Vagina (tissue), 2 donors: ENCODE measurements around the gene ZNF524. TPM values are rescaled to one million over a fixed set of nuclear protein-coding genes. Genes with fewer than 3 reads are reported as not detected.

Source experiments
- DNase-seq, 2 donors: peaks; one replicate each; pipeline ENCODE4 v3.0.0-alpha.2; 2017; ENCODE audit errors: extremely low spot score in 2 of 2
- H3K27ac ChIP-seq: fragments of 200-600 bp; sonication (generic); one replicate; pipeline ENCODE4 v1.5.1; 2019
- H3K27me3 ChIP-seq: fragments of 200-600 bp; sonication (generic); one replicate; pipeline ENCODE4 v1.5.1; 2019
- H3K36me3 ChIP-seq, 2 donors: fragments of 200-600 bp; sonication (generic); one replicate each; pipeline ENCODE4 v1.5.1; 2017 to 2019
- H3K4me1 ChIP-seq: fragments of 200-600 bp; sonication (generic); one replicate; pipeline ENCODE4 v1.5.1; 2019
- H3K4me3 ChIP-seq, 2 donors: fragments of 200-600 bp; sonication (generic); 1 replicate in 1 of 2; 2 replicates in 1 of 2; pipeline ENCODE4 v1.5.1; 2016 to 2019
- H3K9me3 ChIP-seq: fragments of 200-600 bp; sonication (generic); one replicate; pipeline ENCODE4 v1.5.1; 2019
- CTCF ChIP-seq, 3 experiments: fragments of 450-650 bp in 2 of 3; fragments of 200-600 bp in 1 of 3; sonication (generic) in 1 of 3; IDR thresholded peaks; one replicate each; pipeline ENCODE4 v1.5.1; 2017 to 2019; ENCODE audit warnings: antibody characterized with exemption in 3 of 3, mild to moderate bottlenecking in 2 of 3, moderate library complexity in 2 of 3
- POLR2A ChIP-seq, 2 donors: fragments of 450-650 bp; IDR thresholded peaks; one replicate each; pipeline ENCODE4 v1.6.1; 2017; ENCODE audit warnings: antibody characterized with exemption in 2 of 2, mild to moderate bottlenecking in 2 of 2, moderate library complexity in 2 of 2
- POLR2AphosphoS5 ChIP-seq, 2 donors: sonication (generic); formaldehyde crosslinking; IDR thresholded peaks; one replicate each; pipeline ENCODE4 v1.9.0; 2017; ENCODE audit warnings: antibody characterized with exemption in 2 of 2, mild to moderate bottlenecking in 2 of 2, low read depth in 1 of 2; ENCODE audit not compliant: insufficient read depth in 1 of 2
- intact Hi-C: fragments of 100-400 bp; cut with DNase I; formaldehyde crosslinking; loops from one replicate; pipeline ENCODE4 v1.15.1; 2023
- total RNA-seq: library from RNA; depleted of rRNA; stranded (reverse); fragments of >200 nt; gene quantifications from one replicate; pipeline ENCODE4 v1.2.3, GENCODE V29; 2016

Gene ZNF524
- total RNA-seq, 1 donor from 2014 or later, result 15.5 TPM

DNA sequence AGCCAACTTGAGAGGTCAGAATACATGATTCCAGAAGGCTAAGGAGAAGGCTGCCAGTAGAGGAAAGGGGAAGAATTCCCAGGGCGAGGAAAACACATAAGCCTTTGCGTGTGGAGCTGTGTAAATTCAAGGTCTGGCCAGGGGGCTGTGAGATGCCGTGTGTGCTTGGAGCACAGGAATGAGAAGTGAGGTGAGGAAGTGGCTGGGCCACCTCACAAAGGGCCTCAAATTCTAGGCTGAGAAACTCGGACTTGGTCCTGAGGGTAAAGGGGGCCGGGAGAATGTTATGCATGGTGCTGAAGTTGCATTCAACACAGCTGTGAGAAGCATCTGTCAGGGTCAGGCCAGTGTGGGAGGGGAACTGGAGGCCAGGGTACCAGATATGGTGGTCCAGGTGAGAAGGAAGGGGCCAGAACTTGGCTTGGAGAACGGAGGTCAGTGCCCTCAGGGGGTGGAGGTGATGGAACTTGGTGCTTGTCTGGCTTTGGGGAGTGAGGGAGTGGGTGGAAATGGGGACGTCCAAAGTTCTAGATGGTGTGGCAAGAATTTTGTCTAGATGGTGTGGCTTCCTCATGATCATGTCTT is 35.9 kb downstream of the ZNF524 start:
- Histone ChIP-seq H3K36me3 (no peaks in the 10 kb centered on the region), H3K4me1 (peaks cover 53% of the 10 kb centered on the region), H3K9me3 (no peaks in the 10 kb centered on the region), H3K27ac (peak overlapping the region; percentile 98), H3K27me3 (no peaks in the 10 kb centered on the region), H3K4me3 (peak overlapping the region; percentile 91 to 99)
- intact Hi-C loops, result no loop called here
- no peak for DNase-seq
- no peak for TF ChIP-seq POLR2AphosphoS5 (IDR thresholded peaks at IDR 0.05; ENCODE audit: insufficient read depth in 1 of 2, low read depth in 1 of 2)
- no peak for TF ChIP-seq POLR2A (IDR thresholded peaks at IDR 0.05)
- no peak for TF ChIP-seq CTCF (IDR thresholded peaks at IDR 0.05)

GRCh38 chr19:55636723-55637122 is 36.6 kb downstream of the ZNF524 start:
- no peak for TF ChIP-seq POLR2A (IDR thresholded peaks at IDR 0.05)
- no peak for TF ChIP-seq POLR2AphosphoS5 (IDR thresholded peaks at IDR 0.05; ENCODE audit: insufficient read depth in 1 of 2, low read depth in 1 of 2)
- no peak for TF ChIP-seq CTCF (IDR thresholded peaks at IDR 0.05)
- DNase-seq, result no peak
- no peaks in the 10 kb centered on the region for H3K36me3 ChIP-seq
- H3K27me3 ChIP-seq, result no peaks in the 10 kb centered on the region
- intact Hi-C loops, result no loop called here
- H3K27ac ChIP-seq, result no peak overlapping the region
- no peak overlapping the region for H3K4me3 ChIP-seq
- H3K9me3 ChIP-seq, result no peaks in the 10 kb centered on the region
- peaks cover 57% of the 10 kb centered on the region for H3K4me1 ChIP-seq

DNA sequence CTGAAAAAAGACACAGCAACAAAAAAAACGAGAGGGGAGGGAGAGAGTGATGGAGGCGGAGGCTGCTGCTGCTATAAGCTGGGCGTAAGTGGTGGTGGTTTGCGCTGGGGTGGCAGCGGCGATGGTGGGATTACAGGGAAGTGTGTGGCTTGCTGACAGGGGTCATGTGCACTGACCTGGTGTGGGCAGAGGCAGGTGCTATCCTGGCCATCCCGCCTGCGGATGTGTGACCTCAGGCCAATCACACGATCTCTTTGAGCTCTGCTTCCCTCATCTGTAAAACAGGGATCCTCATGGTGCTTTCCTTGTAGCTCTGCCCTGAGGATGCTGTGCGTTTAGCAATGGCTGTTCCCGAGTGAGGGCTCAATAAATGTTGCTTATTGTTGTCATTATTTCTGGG is 37.4 kb downstream of the ZNF524 start:
- H3K4me3 ChIP-seq, result no peak overlapping the region
- H3K36me3 ChIP-seq, result no peaks in the 10 kb centered on the region
- no peak overlapping the region for H3K27ac ChIP-seq
- peaks cover 65% of the 10 kb centered on the region for H3K4me1 ChIP-seq
- intact Hi-C loops, result no loop called here
- TF ChIP-seq POLR2AphosphoS5 (IDR thresholded peaks at IDR 0.05; ENCODE audit: insufficient read depth in 1 of 2, low read depth in 1 of 2), result no peak
- no peak for TF ChIP-seq POLR2A (IDR thresholded peaks at IDR 0.05)
- no peak for TF ChIP-seq CTCF (IDR thresholded peaks at IDR 0.05)
- H3K9me3 ChIP-seq, result no peaks in the 10 kb centered on the region
- no peaks in the 10 kb centered on the region for H3K27me3 ChIP-seq
- no peak for DNase-seq

DNA sequence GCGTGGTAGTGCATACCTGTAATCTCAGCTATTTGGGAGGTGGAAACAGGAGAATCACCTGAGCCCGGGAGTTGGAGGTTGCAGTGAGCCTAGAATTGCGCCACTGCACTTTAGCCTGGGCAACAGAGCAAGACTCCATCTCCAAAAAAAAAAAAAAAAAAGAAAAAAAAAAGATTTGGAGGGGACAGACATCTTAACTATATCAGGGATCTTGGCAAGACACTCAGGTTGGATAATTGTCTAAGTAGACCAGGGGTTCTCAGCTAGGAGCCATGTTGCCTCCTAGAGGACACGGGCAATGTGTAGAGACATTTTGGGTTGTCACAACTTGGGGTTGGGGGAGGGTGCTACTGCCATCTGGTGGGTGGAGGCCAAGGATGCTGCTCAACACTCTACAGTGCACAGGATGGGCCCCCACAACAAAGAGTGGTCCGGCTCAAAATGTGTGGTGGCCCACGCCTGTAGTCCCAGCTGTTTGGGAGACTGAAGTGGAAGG is 38.8 kb downstream of the ZNF524 start:
- Histone ChIP-seq H3K4me1 (peaks cover 74% of the 10 kb centered on the region), H3K9me3 (no peaks in the 10 kb centered on the region), H3K27ac (no peak overlapping the region), H3K4me3 (no peak overlapping the region), H3K36me3 (no peaks in the 10 kb centered on the region), H3K27me3 (no peaks in the 10 kb centered on the region)
- TF ChIP-seq CTCF (IDR thresholded peaks at IDR 0.05) (no peak), POLR2AphosphoS5 (IDR thresholded peaks at IDR 0.05; ENCODE audit: insufficient read depth in 1 of 2, low read depth in 1 of 2) (no peak), POLR2A (IDR thresholded peaks at IDR 0.05) (no peak)
- DNase-seq, result no peak
- intact Hi-C loops, result no loop called here

DNA sequence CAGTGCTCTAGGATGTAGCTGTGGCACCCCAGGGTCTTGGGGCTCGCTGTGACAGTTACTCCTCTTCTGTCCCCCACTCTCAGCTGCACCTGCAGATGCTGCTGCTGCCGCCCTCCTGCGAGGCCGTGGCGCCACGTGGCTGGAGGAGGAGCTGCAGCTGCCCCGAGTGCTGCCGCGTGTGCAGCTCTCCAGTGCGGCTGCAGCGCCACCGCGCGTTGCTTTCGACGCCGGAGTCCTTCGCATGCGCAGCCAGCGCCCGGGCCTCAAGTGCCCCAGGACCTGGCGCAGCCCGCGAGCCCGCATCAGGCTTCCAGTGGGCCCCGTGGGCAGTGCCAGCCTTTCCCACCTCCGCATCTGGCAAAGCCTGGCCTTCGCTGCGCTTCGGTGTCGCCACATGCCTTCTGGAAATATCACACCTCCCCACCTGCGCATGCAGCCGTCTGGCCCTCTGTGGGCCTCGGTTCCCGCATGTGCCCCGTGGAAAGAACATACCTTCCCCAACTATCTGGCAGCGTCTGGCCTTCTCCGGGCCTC is 40.0 kb downstream of the ZNF524 start:
- Histone ChIP-seq H3K27me3 (no peaks in the 10 kb centered on the region), H3K4me1 (peaks cover 80% of the 10 kb centered on the region), H3K9me3 (no peaks in the 10 kb centered on the region), H3K27ac (peak overlapping the region; percentile 97), H3K36me3 (peaks cover 0 to 3% of the 10 kb centered on the region in 2 donors), H3K4me3 (peak overlapping the region; percentile 57 to 83)
- peak in 1 of 2 donors; percentile 73 for TF ChIP-seq POLR2AphosphoS5 (IDR thresholded peaks at IDR 0.05; ENCODE audit: insufficient read depth in 1 of 2, low read depth in 1 of 2)
- no peak for TF ChIP-seq POLR2A (IDR thresholded peaks at IDR 0.05)
- peak in 1 of 3 experiments; percentile 16 for TF ChIP-seq CTCF (IDR thresholded peaks at IDR 0.05)
- intact Hi-C loops, result no loop called here
- no peak for DNase-seq
